NCI-H460 (cell line): ENCODE data around the gene PLEKHG3. TPM values are rescaled to one million over a fixed set of nuclear protein-coding genes. Genes with fewer than 3 reads are reported as not detected.
"Not testable (repeated sequence)": the region's sequence is repeated elsewhere in the genome, so short reads cannot be mapped to it uniquely, and the experiment has no call there.

Source experiments
- DNase-seq: peaks from one replicate; pipeline ENCODE4 v3.0.0-alpha.2; 2016; ENCODE audit warnings: low read depth; ENCODE audit errors: extremely low read depth
- total RNA-seq: library from RNA; depleted of rRNA; stranded (reverse); fragments of >200 nt; shearing (Covaris generic); gene quantifications from 2 replicates; pipeline ENCODE4 v1.2.3, GENCODE V29; 2014

Gene PLEKHG3
- total RNA-seq, 1 experiment from 2014 or later: 20.6 TPM

DNA sequence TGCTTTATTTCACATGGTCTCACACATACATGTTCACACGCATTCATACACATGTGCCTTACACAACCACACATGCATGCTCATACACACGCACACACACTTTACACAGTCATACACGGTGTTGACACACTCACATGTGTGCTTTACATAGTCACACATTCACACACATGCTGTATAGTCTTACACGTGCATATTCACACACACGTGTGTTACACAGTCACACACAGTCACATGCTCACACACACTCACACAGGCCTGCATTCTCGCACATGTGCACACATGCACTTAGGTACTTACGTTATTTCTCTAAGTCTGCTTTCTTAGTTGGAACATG, 18.0 kb upstream of the PLEKHG3 start:
- no peak for DNase-seq

DNA sequence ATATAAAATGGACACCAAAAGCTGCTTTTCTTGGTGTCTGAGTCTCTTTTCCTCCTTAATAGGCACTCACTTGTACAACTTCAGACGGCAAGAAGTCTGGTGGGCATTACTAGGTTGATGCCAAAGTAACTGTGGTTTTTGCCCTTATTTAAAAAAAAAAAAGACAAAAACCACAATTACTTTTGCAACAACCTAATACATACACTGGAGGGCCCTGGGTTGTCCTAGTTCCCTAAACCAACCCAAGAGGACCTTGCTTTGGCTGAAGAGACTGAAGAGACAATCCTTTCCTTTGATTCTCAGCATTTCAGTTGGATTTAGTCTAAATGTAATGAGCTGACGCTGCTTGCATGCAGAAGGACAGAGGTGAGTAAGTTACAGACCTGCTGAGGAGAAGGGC, 16.2 kb upstream of the PLEKHG3 start:
- DNase-seq: no peak

DNA sequence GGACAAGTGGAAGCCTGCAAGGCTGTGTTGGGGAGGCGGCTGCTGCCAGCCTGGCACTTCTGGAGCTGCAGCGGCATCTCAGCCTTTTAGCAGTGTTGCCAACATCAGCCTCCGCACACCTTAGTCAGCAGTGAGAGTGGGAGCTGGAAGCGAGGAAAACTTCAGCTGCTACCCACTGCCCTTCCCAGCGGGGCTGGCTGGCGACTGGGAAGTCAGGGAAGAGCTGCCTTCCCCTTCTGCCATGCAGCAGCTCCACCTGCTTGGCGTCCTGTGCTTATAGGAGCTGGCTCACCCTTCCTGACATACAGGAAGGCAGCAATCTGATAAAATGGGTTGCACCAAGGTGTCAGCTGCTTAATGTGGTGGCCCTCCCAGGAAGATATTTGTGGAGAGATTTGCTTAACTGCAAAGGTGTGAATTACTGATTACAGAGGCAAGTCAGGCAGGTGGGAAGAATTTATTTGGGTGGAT, 15.4 kb upstream of the PLEKHG3 start:
- DNase-seq: no peak

DNA sequence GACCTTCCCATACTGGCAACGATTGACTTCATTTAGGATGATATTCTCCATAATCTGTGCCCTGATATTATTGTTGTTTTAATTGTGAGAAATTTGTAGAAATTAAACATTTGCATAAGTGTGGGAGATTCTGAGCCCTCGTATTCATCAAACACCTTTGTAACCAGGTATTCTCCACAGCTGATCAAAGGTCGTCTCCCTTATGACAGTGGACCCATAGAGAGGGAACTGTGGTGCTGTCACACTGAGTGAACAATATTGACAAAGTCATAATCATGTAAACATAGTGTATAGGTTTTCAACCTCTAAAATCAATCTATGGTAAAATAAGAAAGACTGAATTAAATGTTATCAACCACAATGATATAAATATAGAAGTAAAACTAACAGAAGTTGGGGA, 14.9 kb upstream of the PLEKHG3 start:
- no peak for DNase-seq

DNA sequence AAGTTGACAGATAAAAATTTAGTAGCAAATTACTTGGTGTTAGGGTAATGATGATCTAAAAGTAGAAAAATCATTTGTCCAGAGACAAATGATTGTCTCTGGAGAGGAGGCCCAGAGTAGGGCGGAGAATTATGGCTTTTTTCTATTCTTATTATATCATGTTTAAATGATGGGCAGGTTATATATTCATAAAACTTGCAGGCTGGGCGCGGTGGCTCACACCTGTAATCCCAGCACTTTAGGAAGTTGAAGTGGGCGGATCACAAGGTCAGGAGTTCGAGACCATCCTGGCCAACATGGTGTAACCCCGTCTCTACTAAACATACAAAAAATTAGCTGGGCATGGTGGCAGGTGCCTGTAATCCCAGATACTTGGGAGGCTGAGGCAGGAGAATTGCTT, 13.6 kb upstream of the PLEKHG3 start:
- DNase-seq: not testable (repeated sequence)

DNA sequence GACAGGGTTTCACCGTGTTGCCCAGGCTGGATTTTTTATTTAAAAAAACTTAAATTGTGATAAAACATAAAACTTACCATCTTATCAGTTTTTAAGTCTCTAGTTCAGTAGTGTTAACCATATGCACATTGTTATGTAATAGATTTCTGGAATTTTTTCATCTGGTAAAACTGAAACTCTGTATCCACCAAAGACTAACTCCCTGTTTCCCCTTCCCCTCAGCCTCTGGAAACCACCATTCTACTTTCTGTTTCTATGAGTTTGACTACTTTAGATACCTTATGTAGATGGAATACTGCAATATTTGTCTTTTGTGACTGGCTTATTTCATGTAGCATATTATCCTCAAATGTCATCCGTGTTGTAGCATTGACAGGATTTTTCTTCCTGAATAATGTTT, 12.8 kb upstream of the PLEKHG3 start:
- DNase-seq: no peak

DNA sequence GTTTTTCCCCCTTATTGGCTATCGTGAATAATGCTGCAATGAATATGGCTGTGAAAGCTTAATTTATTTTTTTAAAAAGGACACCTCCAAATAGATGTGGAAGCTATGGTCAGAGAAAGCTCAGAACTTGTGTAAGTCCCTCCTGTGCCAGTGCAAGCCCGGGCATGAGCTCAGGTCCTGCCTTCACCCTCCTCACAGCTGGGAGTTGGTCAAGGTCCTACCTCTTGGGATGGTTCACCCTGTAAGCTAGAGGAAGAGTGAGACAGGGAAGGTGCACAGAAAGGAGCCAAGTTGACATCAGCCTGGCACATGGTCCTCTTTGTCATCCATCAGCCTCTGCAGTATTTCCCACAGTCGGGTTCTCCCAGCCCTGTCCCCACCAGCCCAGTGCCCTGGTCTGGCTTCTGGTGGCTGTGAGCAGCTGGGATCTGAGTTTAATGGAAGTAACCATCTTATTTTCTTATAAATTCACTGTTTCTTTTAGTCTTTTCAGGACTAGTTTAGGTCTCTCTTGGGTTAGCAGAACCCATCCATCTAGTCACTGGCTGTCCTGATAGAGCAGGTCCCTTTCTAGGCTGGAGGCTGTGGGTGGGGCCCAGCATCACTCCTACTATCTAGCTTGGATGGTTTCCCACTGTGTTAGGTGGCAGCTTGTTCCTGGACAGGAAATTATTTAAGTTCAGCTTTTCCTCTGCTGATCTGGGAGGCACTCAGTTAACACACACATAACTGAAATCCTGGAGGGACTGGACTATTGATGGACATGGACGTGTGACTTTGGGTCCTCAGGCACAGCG, 11.8 kb upstream of the PLEKHG3 start:
- no peak for DNase-seq

DNA sequence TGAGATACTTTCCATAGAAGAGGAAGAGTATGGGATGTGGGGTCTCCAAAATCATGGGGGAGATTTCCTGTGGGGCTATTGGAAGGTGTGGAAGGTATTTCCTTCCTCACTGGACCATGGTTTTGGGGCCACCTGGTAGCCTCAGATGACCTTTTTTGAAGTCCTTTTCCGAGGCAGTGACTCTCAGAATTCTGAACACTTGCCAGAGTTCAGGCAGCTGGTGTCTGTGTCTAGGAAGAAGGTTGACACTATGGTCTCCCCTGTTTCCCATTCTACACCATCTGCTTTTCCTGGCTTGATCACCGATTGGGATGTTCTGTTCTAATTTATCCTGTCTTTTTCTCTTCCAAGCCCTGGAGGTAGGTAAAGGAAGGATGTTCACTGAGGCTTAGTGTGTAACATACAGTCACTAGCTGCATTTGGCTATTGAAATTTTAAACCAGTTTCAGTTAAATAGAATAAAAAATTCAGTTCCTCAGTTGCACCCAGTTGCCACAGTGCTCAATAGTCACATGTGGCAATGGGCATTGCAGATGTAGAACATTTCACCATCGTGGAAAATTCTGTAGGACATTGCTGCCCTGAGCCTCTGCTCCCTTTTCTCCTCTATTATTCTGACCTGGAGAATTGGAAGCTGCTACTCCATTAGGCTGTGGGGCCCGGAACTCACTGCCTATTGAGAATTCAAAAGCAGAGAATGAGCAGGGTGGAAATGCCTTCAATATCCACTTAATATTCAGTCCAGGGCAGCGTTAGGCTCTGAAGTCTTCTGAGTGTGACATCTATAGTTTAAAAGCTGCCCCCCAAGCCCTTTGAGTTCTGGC, 11.0 kb upstream of the PLEKHG3 start:
- no peak for DNase-seq

DNA sequence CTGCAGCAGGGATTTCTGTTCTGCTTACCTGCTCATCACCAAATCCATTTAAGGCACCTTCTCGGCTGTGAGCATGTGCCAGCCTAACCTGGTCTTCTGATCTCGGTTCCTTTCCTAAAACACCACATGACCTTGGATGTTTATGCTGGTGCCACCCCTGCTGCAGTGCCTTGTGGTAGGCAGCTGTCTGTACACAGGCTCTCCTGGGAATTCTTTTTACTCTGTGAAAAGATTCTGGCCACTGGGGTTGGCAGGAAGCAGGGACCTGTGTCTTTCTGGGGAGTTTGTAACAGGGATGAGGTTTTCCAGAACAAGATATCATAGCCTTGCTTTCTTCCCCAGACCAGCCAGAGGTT, 10.4 kb upstream of the PLEKHG3 start:
- no peak for DNase-seq

DNA sequence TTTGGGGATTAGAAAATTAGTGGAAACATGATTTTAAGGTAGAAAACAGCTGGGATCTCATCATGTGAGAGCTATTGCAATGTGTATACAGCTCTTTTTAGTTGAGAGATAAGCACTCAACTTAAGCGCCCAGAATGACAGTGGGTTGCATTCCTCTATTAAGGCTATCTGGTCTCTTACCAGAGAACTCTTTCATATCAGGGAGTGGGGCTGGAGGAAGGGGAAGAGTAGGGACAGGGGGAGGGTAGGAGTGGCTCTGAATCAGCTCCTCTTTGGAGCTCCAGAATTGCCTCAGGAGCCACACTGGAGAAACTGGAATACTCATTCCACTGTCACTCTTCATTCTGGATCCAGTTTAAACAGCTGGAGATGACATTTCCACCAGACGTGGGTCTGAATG, 9.2 kb upstream of the PLEKHG3 start:
- no peak for DNase-seq

DNA sequence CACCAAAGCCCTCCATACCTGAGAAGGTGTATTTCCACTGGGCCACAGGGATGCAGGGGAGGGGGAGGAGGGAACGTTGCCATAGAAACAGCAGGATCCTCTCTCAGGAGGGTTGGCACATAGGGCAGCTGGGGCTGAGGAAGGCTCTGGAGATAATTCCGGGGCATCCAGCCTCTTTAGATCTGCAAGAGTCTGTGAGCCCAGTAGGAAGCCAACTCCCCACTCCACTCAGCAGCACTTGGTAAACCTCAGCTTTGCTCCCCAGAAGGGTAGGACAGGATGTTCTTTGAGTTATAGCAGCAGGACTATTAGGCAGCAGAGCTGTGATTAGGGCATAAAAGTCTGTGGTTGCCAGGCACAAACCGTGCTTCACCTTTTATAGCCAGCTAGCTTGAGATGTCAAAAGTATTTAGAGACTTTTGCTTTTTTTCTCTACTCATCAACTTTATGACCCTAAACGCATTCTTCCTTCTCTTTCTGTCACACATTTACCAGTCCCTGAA, 7.8 kb upstream of the PLEKHG3 start:
- DNase-seq: no peak

DNA sequence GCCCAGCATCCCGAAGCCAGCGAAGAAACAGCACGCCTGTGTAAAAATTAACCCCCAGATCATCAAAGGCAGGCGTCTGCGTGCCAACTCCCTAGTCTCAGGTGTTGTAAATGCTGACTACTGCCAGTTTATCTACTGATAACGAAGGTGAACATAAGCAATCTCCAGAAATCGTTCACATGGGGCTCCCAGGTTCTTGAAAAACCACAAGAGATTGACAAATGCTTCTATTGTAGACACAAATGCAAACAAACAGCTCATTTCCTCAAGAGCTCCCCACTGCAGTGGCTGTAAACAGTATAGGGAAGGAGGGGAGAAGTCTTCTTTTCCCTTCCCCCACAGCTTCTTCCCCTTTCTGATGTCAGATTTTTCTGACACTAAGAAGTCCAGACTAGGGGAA, 5.3 kb upstream of the PLEKHG3 start:
- DNase-seq: no peak

DNA sequence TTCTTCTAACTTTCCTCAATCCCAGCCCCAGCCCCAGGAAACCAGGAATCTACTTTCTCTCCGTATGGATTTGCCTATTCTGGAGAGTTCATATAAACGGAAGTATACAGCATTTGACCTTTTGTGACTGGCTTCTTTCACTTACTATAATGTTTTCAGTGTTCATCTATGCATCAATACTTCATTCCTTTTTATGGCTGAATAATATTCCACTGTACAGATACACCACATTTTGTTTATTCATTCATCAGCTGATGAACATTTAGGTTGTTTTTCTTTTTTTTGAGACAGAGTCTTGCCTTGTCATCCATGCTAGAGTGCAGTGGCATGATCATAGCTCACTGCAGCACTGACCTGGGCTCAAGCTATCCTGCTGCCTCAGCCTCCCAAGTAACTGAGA, 3.9 kb upstream of the PLEKHG3 start:
- no peak for DNase-seq

DNA sequence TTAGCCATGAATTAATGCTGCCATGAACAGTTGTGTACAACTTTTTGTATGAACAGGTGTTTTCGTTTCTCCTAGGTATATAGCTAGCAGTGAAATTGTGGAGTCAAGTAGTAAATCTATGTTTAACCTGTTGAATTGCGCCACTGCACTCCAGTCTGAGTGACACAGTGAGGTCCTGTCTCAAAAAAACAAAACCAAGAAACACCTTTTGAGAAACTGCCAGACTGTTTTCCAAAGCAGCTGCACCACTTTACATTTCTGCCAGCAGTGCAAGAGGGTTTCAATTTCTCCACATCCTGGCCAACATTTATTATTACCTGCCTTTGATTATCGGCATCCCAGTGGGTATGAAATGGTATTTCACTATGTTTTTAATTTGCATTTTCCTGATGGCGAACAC, 3.3 kb upstream of the PLEKHG3 start:
- DNase-seq: no peak

DNA sequence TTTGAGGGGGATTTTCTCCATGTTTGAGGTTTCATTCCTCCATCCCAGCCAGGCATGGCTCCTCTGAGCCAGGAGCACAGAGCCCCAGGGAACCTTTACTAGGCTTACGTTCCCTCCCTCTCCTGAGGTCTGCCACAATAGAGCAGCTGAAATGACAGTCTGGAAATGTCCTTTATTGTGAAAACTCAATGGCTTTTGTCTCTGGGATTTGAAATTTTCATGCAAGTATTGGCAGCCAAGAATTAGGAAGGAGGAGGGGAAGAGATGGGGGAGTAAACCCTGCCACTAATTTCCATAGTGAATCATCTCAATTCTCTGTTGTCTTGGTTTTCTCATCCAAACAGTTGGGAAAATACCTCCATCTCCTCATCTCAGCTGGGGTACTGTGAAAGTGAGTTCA, 2.6 kb upstream of the PLEKHG3 start:
- no peak for DNase-seq

DNA sequence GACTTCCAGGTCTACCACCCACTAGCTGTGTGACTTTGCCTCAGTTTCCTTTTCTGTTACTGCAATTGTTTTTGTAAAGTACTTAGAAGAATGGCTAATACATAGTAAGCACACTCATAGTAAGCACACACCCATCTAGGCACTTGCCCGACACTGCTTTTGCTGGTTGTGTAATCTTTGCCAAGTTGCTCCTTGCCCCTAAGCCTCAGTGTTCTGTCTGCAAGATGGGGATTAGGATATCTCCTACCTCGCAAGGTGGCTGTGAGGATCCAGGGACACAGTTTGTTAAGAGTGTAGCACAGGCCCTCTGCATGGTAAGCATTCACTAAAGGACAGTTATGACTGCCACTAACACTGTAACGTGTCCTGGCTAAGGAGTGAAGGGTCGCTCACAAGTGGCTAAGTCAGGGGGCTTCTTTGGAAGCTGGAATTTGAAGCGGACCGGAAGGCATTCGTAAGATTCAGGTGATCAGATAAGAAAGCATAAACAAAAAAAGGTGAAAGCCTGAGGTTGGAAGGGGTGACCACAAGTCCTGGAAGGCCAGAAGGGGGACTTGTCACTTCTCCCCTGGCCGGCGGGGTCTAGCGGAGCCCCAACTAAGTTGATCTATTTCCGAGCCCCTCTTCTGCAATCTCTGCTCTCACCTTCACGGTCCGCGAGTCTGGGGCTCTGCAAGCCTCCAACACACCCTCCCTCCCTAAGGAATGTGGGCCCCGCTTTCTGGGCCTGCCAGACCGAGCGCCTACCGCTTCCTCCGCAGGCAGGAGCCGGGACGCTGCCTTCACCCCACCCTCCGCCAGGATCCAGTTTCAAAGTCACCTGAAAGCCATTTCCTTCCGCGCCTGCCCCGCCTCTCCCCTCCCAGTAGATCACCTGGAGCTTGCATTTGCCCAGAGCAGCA, 1.5 kb upstream of the PLEKHG3 start:
- no peak for DNase-seq

DNA sequence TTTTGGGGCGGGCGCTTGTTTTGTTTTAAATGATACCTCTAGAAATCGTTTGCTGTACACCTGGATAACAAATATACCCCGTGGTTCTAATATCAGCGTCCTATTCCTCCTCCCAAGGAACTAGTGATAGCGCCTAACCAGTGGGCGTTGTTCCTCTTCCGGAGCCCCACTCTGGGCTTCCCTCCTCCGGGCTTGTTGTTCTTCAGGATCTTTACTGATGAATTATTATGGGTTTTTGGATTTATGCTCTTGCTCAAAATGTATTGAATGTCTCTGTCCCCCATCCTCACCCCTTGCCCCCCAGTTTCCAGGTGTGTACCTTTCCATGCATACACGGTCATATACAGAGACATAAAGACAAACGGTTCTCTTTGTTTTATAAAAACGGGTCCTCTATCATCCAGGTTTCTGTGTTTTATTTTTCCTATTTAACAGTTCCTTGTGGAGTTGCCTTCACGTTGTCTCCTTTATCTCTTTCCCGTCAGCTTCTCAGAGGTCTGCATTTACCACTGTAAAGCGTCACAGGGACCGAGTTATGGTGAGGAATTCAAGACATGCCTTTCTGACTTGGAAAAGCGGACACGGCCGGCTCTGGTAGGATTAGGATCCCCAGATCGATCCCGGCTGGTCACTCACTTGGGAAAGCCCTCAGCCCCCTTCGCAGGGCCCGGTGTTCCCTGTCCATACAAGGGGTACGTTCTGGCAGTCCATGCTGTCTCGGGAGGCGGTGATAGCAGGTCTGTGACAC, 655 bp upstream of the PLEKHG3 start:
- no peak for DNase-seq

DNA sequence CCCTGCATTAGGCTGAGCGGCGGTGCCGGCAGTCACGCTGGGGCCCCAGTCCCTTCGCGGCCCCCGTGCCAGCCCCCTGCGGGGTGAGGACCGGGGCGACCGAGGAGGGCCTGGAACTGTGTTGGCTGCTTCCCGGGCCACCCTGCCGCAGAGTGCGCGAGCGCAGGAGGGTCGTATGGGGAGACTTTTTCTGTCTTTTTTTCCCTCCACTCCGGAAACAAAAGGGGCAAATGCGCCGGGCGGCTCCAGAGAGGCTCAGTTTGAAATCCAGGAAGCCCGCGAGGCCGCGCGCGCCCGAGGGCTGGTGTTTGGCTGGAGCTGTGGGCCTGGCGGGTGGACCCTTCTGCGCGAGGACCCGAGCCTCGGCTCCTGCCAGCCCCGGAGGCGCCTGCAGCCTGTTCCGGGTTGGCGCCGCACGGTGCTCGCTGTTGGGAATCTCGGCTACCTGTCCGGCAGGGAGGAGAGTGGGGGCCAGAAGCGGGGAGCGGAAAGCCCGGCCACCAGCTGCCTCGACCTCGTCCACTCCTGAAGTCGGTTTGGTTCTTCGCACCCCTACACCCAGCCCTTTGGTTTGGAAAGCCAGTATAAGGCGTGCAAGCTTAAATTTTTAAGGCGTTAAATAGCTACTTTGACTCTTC, 638 bp downstream of the PLEKHG3 start:
- no peak for DNase-seq

DNA sequence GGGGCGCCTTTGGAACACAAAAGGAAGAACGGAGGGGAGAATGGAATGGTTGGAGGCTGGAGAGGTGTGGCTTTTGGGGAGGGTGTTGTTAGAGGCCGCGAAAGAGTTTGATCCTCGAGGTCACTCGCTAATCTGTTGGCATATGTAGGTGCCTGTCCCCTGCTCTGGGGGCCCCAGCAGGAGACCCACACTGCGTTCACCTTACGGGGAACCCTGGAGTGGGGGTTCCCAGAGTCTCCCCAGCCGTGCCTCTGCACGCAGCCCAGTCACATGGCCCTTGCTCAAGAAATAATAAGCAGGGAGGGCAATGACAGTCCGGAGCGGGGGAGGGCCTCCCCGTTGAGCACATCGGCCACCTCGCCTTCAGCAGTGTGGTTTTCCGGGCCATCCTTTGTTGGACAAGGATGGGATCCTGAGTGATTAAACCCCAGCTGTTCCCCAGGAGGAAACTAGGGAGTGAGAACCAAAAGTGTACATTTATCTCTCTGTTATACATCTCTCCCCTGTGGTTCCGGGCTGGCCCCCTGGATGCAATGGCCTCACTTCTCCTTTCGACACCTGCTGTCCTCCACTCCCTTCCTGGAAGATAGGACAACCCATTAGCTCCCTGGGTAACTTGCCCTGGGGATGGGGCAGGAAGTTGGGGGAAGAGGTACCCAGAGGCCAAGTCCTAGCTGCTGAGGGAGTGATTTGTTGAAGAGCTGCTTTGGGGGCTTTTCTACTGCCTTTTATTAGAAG, 1.3 kb downstream of the PLEKHG3 start:
- no peak for DNase-seq
